HG03159 (cell line): ENCODE data around the gene CFAP20DC.
"Not testable (repeated sequence)": the region's sequence is repeated elsewhere in the genome, so short reads cannot be mapped to it uniquely, and the experiment has no call there.

Experiments
- ATAC-seq: cut with Tn5 transposase; IDR thresholded peaks from one replicate; pipeline ENCODE4 v1.9.1; 2021; ENCODE audit warnings: mild to moderate bottlenecking, moderate library complexity; ENCODE audit not compliant: unreplicated experiment

Gene CFAP20DC

DNA sequence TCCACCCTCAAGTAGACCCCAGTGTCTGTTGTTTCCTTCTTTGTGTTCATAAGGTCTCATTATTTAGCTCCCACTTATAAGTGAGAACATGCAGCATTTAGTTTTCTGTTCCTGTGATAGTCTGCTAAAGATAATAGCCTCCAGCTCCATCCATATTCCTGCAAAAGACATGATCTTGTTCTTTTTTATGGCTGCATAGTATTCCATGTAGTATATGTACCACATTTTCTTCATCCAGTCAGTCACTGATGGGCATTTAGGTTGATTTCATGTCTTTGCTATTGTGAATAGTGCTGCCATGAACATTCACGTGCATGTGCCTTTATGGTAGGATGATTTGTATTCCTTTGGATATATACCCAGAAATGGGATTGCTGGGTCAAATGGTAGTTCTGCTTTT is 82.0 kb downstream of the CFAP20DC start:
- not testable (repeated sequence) for ATAC-seq

DNA sequence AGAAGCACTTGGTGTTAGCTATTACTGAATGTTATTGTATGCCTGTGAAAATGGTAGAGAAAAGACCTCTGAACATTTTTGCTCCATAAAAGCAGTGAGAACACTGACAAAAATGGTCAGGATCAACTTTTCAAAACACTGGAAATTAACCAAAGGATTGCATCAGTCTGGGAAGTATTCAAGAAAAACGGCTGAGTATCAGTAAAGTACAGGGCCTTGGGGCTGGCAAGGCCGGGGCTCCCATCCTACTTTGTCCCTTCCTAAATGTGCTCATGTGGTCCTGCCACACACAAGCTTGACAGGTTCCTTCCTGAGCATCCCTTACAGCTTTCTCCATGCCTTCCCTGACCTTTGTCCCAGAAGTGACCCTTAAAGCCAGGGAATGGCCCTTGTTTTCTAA is 84.0 kb downstream of the CFAP20DC start:
- ATAC-seq, result no peak

DNA sequence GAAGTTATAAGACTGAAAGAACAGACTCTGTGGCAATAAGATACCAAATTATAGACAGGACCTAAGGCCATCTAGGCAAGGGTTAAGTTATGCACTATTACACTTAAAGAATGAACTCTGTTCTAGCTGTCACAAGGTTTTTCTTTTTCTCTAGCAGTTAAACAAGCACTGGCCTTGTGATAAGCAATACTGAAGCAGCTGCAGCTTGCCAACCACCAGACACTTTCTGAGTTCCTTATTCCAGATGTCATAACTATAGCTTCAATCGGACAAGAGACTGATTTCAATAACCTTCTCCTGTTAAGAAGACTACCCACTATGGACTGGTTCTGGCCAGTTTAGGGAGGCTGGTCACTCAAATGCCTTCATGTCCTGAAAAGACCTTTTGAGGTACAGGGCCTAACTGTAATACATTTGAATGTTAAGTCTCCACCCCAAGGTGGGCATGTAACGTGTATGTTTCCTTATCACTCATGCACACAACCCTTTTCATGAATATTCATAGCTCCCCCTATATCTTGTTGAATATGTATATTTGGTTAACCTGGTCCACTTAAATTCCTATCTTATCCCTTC is 85.8 kb downstream of the CFAP20DC start:
- ATAC-seq, result no peak

GRCh38 chr3:58962816-58963215 is 87.0 kb downstream of the CFAP20DC start:
- no peak for ATAC-seq

DNA sequence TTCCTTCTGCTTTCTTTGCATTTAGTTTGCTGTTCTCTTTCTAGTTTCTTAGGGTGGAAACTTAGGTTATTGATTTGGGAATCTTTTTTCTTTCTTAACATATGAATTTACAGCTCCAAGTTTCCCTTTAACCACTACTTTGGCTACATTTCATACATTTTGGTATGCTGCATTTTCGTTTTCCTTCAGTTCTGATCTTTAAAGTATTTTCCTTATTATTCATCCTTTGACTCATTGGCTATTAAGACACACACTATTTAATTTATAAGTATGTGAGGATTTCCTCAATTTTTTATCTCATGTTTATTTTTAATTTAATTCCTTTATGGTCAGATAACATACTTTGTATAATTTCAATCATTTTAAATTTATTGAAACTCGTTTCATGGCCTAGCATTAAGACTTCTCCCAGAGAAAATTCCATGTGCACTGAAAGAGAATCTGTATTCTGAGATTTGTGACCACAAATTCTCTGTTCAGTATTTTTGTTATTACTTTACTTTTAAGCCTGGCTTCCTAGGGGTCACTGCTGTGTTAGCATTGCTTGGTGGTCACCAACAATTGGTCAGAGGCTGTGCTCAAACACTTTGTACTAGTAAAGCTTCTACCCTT is 87.7 kb downstream of the CFAP20DC start:
- no peak for ATAC-seq

GRCh38 chr3:58955308-58955707 is 94.5 kb downstream of the CFAP20DC start:
- no peak for ATAC-seq

DNA sequence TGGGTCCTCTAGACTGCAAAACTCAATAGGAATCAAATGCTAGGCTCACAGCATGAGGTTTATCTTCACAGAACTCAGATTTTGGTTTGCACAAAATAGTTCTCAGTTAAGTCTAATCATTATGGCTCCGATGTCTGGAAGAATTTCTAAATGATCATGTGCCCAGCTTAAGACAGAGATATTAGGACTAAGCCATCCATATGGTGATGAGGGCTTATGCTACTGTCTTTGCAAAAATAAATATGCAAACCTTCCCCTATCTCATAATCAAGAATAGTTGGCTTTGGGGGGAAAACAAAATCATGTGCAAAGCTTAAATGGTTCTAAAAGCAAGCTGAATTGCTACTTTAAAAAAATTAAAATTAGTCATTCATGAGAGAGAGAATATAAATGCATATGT is 96.5 kb downstream of the CFAP20DC start:
- ATAC-seq, result no peak

GRCh38 chr3:58952128-58952917 is 97.5 kb downstream of the CFAP20DC start:
- ATAC-seq, result peak; percentile 72

DNA sequence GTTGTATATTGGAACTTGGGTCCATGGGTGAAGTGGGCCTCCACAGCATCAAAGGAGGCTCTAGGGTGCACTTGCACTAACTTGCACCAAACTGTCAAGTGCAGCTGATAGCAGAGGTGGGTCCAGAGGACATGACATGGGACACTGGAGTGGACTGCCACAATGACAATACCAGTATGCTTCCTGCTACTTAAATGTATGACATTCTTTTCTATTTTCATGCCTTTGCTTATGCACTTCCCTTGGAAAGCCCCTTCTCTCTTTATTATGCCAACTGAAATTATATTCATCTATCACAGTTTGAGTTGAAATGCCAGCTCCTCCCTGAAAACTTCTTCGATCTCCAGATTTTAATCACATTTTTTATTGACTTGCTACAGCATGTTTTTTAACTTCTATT is 101.8 kb downstream of the CFAP20DC start:
- no peak for ATAC-seq

- no peak for ATAC-seq
Measured at GRCh38 chr3:58946875-58947274, 103.0 kb downstream of the CFAP20DC start.

DNA sequence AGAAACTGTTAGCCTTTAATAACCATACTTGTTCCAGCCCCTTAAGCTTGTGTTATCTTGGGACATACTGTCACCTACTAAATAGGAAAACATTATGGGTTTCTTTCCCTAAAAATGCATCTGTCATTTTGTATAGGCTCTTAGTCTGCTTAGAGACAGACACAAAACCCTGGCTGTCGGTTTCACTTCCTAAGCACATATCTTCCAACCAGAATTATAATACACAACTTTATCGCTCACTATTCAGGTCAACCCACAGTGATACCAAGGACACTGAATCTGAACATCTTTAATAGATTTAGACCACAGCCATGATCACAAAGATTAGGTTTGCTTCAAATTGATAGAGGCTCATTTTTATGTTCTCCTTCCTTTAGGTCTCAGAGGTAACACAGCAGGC is 111.8 kb downstream of the CFAP20DC start:
- no peak for ATAC-seq

GRCh38 chr3:58924578-58924977 is 125.2 kb downstream of the CFAP20DC start:
- ATAC-seq, result no peak

- no peak for ATAC-seq
Measured at GRCh38 chr3:58900386-58900785, 149.4 kb downstream of the CFAP20DC start.

DNA sequence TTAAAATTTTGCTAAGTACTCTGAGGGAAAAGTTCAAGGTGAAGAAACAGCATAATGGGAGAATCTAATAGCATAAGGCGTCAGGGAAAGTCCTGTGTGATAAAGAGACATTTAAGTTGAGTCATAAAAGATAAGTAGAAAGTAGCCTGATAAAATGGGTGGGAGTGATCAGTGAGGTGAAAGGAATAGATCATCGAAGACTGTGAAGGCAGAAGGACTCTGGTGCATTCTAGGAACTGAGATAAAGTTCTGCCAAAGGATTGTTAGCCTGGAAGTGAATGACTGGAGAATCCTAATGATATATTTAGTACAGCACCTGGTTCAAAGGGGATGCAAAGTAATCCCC is 149.9 kb downstream of the CFAP20DC start:
- ATAC-seq, result no peak

DNA sequence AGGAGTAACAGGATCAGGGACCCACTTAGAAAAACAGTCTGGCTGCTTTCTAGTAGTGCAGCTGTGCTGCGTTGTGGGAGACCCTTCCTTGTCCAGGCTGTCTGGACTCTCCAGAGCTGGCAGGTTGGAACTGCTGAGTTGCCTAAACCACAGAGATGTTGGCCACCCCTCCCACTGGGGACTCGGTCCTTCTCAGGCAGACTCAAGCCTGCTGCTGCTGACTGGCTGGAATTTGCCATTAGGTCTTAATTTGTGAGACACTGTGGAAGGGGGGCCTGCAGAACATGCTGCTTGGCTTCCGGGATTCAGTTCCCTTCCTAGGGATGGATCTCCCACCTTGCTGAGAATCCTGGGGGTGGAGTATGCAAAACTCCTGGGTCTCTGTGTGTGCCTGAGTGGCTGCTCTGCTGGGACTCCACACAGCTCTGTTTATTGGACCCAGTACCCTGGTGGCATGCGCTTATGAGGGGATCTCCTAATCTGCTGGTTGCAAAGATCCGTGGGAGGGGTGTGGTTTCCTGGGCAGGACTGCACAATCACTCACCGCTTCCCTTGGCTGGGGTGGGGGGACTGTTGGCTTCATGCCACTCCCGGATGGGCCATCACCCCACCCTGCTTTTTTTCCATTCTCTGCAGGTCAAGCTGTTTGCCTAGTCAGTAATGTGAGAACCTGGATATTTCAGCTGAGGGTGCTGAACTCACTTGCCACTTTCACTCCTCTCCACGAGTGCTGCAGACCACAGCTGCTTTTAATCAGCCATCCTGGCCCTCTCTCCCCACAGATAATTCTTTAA is 150.5 kb downstream of the CFAP20DC start:
- peak; percentile 83 for ATAC-seq

- ATAC-seq, result no peak
Measured at GRCh38 chr3:58898513-58898912, 151.3 kb downstream of the CFAP20DC start.

DNA sequence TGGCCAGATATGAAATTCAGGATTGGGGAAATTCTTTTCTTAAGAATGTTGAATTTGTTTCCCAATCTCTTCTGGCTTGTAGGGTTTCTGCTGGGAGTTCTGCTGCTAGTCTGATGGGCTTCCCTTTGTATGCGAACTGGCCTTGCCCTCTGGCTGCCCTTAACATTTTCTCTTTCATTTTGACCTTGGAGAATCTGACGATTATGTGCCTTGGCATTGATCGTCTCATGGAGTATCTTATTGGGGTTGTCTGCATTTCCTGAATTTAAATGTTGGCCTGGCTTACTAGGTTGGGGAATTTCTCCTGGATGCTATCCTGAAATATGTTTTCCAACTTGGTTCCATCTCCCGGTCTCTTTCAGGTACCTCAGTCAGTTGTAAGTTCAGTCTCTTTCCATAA is 152.2 kb downstream of the CFAP20DC start:
- ATAC-seq, result no peak

GRCh38 chr3:58895678-58896077 is 154.1 kb downstream of the CFAP20DC start:
- not testable (repeated sequence) for ATAC-seq

DNA sequence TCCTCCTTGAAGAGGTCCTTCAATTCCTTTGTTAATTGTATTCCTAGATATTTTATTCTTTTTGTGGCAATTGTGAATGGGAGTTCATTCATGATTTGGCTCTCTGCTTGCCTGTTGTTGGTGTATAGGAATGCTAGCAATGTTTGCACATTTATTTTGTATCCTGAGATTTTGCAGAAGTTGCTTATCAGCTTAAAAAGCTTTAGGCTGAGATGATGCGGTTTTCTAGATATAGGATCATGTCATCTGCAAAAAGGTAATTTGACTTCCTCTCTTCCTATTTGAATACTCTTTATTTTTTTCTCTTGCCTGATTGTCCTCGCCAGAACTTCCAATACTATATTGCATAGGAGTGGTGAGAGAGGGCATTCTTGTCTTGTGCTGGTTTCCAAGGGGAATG is 157.3 kb downstream of the CFAP20DC start:
- ATAC-seq, result not testable (repeated sequence)

DNA sequence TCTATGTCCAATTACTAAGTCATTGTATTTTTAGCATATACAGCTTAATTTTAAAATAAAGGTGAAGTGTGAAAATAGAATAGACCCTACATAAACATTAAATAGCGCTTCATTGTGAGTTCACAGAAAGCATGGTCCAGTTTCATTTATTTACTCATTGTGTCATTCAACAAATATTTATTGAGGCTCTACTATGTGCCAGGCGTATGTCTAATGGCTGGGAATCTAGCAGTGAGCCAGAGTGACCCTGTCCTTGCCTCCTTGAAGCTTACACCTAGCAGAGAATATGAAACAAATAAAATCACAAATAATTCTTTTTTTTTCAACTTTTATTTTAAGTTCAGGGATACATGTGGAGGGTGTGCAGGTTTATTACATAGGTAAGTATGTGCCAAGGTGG is 161.7 kb downstream of the CFAP20DC start:
- no peak for ATAC-seq

DNA sequence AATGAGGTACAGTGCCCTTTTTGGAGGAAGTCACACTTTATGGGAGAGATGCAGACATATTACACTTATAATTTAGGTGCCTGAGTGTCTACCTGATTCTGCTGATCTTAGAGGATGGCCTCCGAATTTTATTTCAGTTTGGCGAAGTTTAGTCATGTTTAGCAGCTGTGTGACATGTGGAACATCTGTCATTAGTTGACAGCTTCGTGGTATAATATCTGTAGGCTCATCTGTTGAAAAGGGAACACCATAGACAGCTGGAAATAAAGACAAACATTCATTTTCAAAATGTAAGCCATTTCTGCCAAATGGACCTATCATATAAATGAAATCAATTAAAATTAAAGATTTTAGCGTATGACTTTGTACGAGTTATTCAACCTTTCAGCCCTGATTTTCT is 165.4 kb downstream of the CFAP20DC start:
- ATAC-seq, result no peak

- no peak for ATAC-seq
Measured at GRCh38 chr3:58880182-58880581, 169.6 kb downstream of the CFAP20DC start.
